Prostate gland (tissue), 2 donors: ENCODE measurements around the gene SLC4A11.

Experiments
- POLR2A ChIP-seq: fragments of 450-650 bp; IDR thresholded peaks from one replicate; pipeline ENCODE4 v1.6.1; 2016; ENCODE audit warnings: antibody characterized with exemption, mild to moderate bottlenecking
- POLR2AphosphoS5 ChIP-seq: sonication (generic); formaldehyde crosslinking; IDR thresholded peaks from one replicate; pipeline ENCODE4 v1.6.1; 2017; ENCODE audit warnings: antibody characterized with exemption
- TF ChIP-seq, protein P1 (sequence below), 4 experiments: fragments of 200-600 bp in 2 of 4; fragments of 450-650 bp in 2 of 4; sonication (generic) in 2 of 4; IDR thresholded peaks; 1 replicate in 3 of 4; 2 replicates in 1 of 4; pipeline ENCODE4 v1.5.1; 2016 to 2019; ENCODE audit warnings: antibody characterized with exemption in 4 of 4, mild to moderate bottlenecking in 2 of 4, moderate library complexity in 2 of 4

- TF ChIP-seq POLR2A: no peak
- no peak for TF ChIP-seq POLR2AphosphoS5
- TF ChIP-seq, protein P1, sequence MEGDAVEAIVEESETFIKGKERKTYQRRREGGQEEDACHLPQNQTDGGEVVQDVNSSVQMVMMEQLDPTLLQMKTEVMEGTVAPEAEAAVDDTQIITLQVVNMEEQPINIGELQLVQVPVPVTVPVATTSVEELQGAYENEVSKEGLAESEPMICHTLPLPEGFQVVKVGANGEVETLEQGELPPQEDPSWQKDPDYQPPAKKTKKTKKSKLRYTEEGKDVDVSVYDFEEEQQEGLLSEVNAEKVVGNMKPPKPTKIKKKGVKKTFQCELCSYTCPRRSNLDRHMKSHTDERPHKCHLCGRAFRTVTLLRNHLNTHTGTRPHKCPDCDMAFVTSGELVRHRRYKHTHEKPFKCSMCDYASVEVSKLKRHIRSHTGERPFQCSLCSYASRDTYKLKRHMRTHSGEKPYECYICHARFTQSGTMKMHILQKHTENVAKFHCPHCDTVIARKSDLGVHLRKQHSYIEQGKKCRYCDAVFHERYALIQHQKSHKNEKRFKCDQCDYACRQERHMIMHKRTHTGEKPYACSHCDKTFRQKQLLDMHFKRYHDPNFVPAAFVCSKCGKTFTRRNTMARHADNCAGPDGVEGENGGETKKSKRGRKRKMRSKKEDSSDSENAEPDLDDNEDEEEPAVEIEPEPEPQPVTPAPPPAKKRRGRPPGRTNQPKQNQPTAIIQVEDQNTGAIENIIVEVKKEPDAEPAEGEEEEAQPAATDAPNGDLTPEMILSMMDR (IDR thresholded peaks at IDR 0.05): no peak
These were observed 7.9 kb downstream of the SLC4A11 start for GRCh38 chr20:3231116-3231515.
